GM12878 (cell line): ENCODE results near the gene PRTN3. TPM values are rescaled to one million over a fixed set of nuclear protein-coding genes. Genes with fewer than 3 reads are reported as not detected.

Experiments
- ATAC-seq: fragments of 200-7000 bp; cut with Tn5 transposase; 3 replicates; pipeline ENCODE4 v1.9.1; 2020; ENCODE audit warnings: mild to moderate bottlenecking, moderate library complexity
- BruUV-seq: library from RNA; stranded (reverse); fragments of 400-500 nt; replicated peaks from 2 replicates; lab custom pipeline; 2021; lab: Mats Ljungman, UMichigan
- CTCF ChIA-PET: fragments of 300-600 bp; sonication (Branson Sonifier 250); formaldehyde crosslinking; extraction: SDS; loops from one replicate; lab custom pipeline; 2021; ENCODE audit warnings: inconsistent platforms; lab: Yijun Ruan, JAX
- POLR2A ChIA-PET: fragments of 350-600 bp; formaldehyde crosslinking; extraction: SDS; loops from one replicate; lab custom pipeline; 2021; ENCODE audit warnings: inconsistent platforms; lab: Charles Lee
- RAD21 ChIA-PET: fragments of 300-600 bp; sonication (Branson Sonifier 250); formaldehyde crosslinking; loops from one replicate; lab custom pipeline; 2023; ENCODE audit warnings: antibody characterized with exemption; ENCODE audit not compliant: unreplicated experiment; lab: Charles Lee
- SMC1A ChIA-PET: fragments of 300-600 bp; sonication (Branson Sonifier 250); formaldehyde crosslinking; loops from one replicate; lab custom pipeline; 2023; ENCODE audit not compliant: unreplicated experiment, uncharacterized antibody; lab: Charles Lee
- DNase-seq: peaks from one replicate; pipeline ENCODE4 v3.0.0-alpha.2; 2011; ENCODE audit warnings: low read depth, low spot score
- FAIRE-seq: peaks from 3 replicates; lab custom pipeline; 2011; peaks lifted over from hg19 to GRCh38; lab: Jason Lieb, UNC
- H2AFZ ChIP-seq: 2 replicates; pipeline ENCODE4 v1.6.0; 2011; ENCODE audit warnings: low read depth, low read length, control low read depth; ENCODE audit not compliant: control insufficient read depth
- H3K27ac ChIP-seq: 2 replicates; pipeline ENCODE4 v1.5.1; 2011; ENCODE audit warnings: control low read depth; ENCODE audit not compliant: control insufficient read depth, insufficient read depth
- H3K27me3 ChIP-seq, 2 experiments: replicated peaks in 1 of 2; 2 replicates each; pipeline versions ENCODE4 v1.6.0 to v1.6.1; 2011; ENCODE audit warnings: low read length in 1 of 2; ENCODE audit not compliant: control insufficient read depth in 2 of 2, insufficient read depth in 2 of 2
- H3K36me3 ChIP-seq, 2 experiments: 2 replicates each; pipeline ENCODE4 v1.5.1; 2011; ENCODE audit warnings: low read length in 1 of 2; ENCODE audit not compliant: control insufficient read depth in 2 of 2, insufficient read depth in 2 of 2
- H3K4me1 ChIP-seq: 2 replicates; pipeline ENCODE4 v1.6.1; 2011; ENCODE audit warnings: mild to moderate bottlenecking, low read length, moderate library complexity, mixed read lengths; ENCODE audit not compliant: control insufficient read depth, insufficient read depth
- H3K4me2 ChIP-seq: 2 replicates; pipeline ENCODE4 v1.6.0; 2011; ENCODE audit warnings: control low read depth; ENCODE audit not compliant: control insufficient read depth, insufficient read depth
- H3K4me3 ChIP-seq: fragments of 200-600 bp; sonication (generic); 2 replicates; pipeline ENCODE4 v1.5.1; 2016
- H3K79me2 ChIP-seq: 2 replicates; pipeline ENCODE4 v1.6.0; 2011; ENCODE audit warnings: low read length; ENCODE audit not compliant: control insufficient read depth, insufficient read depth
- H3K9ac ChIP-seq: 2 replicates; pipeline ENCODE4 v1.8.0; 2011; ENCODE audit warnings: low read length, control low read depth, mixed read lengths; ENCODE audit not compliant: control insufficient read depth, insufficient read depth
- H3K9me3 ChIP-seq: replicated peaks from 3 replicates; pipeline ENCODE4 v1.5.1; 2011; ENCODE audit warnings: mild to moderate bottlenecking, low read length; ENCODE audit not compliant: control insufficient read depth, insufficient read depth
- H4K20me1 ChIP-seq: 2 replicates; pipeline ENCODE4 v1.6.0; 2011; ENCODE audit not compliant: control insufficient read depth, insufficient read depth
- BACH1 ChIP-seq: fragments of 450-650 bp; IDR thresholded peaks from 2 replicates; pipeline ENCODE4 v1.6.1; 2017; ENCODE audit warnings: mild to moderate bottlenecking, borderline replicate concordance
- BCL3 ChIP-seq: IDR thresholded peaks from 2 replicates; pipeline ENCODE4 v1.6.1; 2011; ENCODE audit warnings: borderline replicate concordance, low read depth, mild to moderate bottlenecking, moderate library complexity, low read length; ENCODE audit not compliant: insufficient read depth, poor library complexity, severe bottlenecking
- BCLAF1 ChIP-seq: fragments of 450-650 bp; IDR thresholded peaks from 2 replicates; pipeline ENCODE4 v1.6.1; 2017; ENCODE audit warnings: antibody characterized with exemption, mild to moderate bottlenecking, moderate library complexity
- BMI1 ChIP-seq: fragments of 450-650 bp; IDR thresholded peaks from 2 replicates; pipeline ENCODE4 v1.6.1; 2016; ENCODE audit warnings: mild to moderate bottlenecking, moderate library complexity, borderline replicate concordance
- CREB1 ChIP-seq: IDR thresholded peaks from 2 replicates; pipeline ENCODE4 v1.6.1; 2012; ENCODE audit warnings: low read depth, mild to moderate bottlenecking, inconsistent platforms
- E4F1 ChIP-seq: fragments of 450-650 bp; IDR thresholded peaks from 2 replicates; pipeline ENCODE4 v1.6.1; 2018; ENCODE audit warnings: borderline replicate concordance, mild to moderate bottlenecking; ENCODE audit not compliant: partially characterized antibody
- HDGF ChIP-seq: fragments of 450-650 bp; IDR thresholded peaks from 2 replicates; pipeline ENCODE4 v1.6.1; 2016; ENCODE audit warnings: antibody characterized with exemption
- IKZF2 ChIP-seq, 2 experiments: fragments of 450-650 bp; IDR thresholded peaks; 2 replicates each; pipeline ENCODE4 v1.6.1; 2017; ENCODE audit warnings: mild to moderate bottlenecking in 2 of 2, moderate library complexity in 2 of 2
- IRF4 ChIP-seq: IDR thresholded peaks from 2 replicates; pipeline ENCODE4 v1.6.1; 2011; ENCODE audit warnings: low read depth, low read length
- MEF2B ChIP-seq: fragments of 450-650 bp; IDR thresholded peaks from 2 replicates; pipeline ENCODE4 v1.6.1; 2018; ENCODE audit warnings: mild to moderate bottlenecking, moderate library complexity; ENCODE audit not compliant: partially characterized antibody, poor library complexity, severe bottlenecking
- MLLT1 ChIP-seq: fragments of 450-650 bp; IDR thresholded peaks from 2 replicates; pipeline ENCODE4 v1.6.1; 2016; ENCODE audit warnings: mild to moderate bottlenecking
- SMC3 ChIP-seq: IDR thresholded peaks from 2 replicates; pipeline ENCODE4 v1.6.1; 2011; ENCODE audit warnings: low read length, improper control_type of control experiment, borderline replicate concordance
- ZNF622 ChIP-seq: fragments of 450-650 bp; IDR thresholded peaks from 2 replicates; pipeline ENCODE4 v1.6.1; 2017; ENCODE audit warnings: mild to moderate bottlenecking, inconsistent platforms
- ZZZ3 ChIP-seq: IDR thresholded peaks from 2 replicates; pipeline ENCODE4 v1.6.1; 2011; ENCODE audit warnings: low read depth; ENCODE audit not compliant: control insufficient read depth, insufficient read length
- WGBS: methylation state at CpG from one replicate; pipeline ENCODE4 v1.1.6; 2016; ENCODE audit warnings: low lambda C conversion rate; ENCODE audit not compliant: insufficient replicate concordance, insufficient coverage; ENCODE audit errors: missing lambda C conversion rate; 5-methylcytosine and 5-hydroxymethylcytosine counted together
- in situ Hi-C: fragments of 300-500 bp; cut with MboI; formaldehyde crosslinking; loops from 9 replicates; pipeline ENCODE4 v1.14.3; 2018; ENCODE audit warnings: mixed read lengths
- intact Hi-C: fragments of 100-400 bp; cut with micrococcal nuclease; formaldehyde crosslinking; loops from one replicate; pipeline ENCODE4 v1.14.2; 2022; ENCODE audit not compliant: unreplicated experiment
- polyA plus RNA-seq, 11 experiments: library from polyadenylated mRNA; depleted of rRNA in 4 of 11; unstranded in 6 of 11; stranded (reverse) in 5 of 11; fragments of >200 nt; fragmentation: Nextera tagmentation in 4 of 11; fragmentation: Illumina TruSeq in 1 of 11; extraction: Ambion mirVana in 4 of 11; extraction: Trizol in 1 of 11; gene quantifications; 1 replicate in 1 of 11; 2 replicates in 10 of 11; pipeline versions ENCODE4 v1.2.1 to v1.2.3, GENCODE V29; 2011 to 2016; ENCODE audit warnings: inconsistent platforms in 2 of 11, missing spikeins in 2 of 11, low read depth in 1 of 11
- total RNA-seq, 4 experiments: library from RNA; depleted of rRNA in 3 of 4; stranded (reverse); fragments of >200 nt in 3 of 4; fragmentation: Illumina TruSeq in 1 of 4; extraction: Trizol in 1 of 4; gene quantifications; 2 replicates each; pipeline versions ENCODE4 v1.2.1 to v1.2.3, GENCODE V29; 2013 to 2021

The PRTN3 gene
- total and polyA plus RNA-seq, 10 of the 15 experiments (the other 5 are each of a cell fraction or from before 2014, with no cell fraction given) = 0.08 TPM; not detected in 9

GRCh38 chr19:873561-874041, 32.8 kb downstream of the PRTN3 start:
- no peak for TF ChIP-seq MEF2B
- no peak for TF ChIP-seq IKZF2 (IDR thresholded peaks at IDR 0.05)
- TF ChIP-seq ZNF622 = no peak
- no peak for TF ChIP-seq BCL3
- TF ChIP-seq BACH1 = no peak
- TF ChIP-seq MLLT1 = no peak
- TF ChIP-seq CREB1 = no peak
- TF ChIP-seq ZZZ3 = no peak
- no peak for TF ChIP-seq E4F1
- TF ChIP-seq HDGF = no peak
- no peak for TF ChIP-seq IRF4
- no peak for TF ChIP-seq SMC3
- no peak for TF ChIP-seq BMI1
- TF ChIP-seq BCLAF1 = no peak
- DNase-seq = no peak
- Histone ChIP-seq H3K9ac (no peak overlapping the region), H3K79me2 (no peaks in the 10 kb centered on the region), H2AFZ (no peak overlapping the region), H3K36me3 (no peaks in the 10 kb centered on the region; a peak in 2 of 4 replicates), H3K27ac (no peak overlapping the region), H3K9me3 (no peaks in the 10 kb centered on the region), H4K20me1 (no peaks in the 10 kb centered on the region), H3K27me3 (no peaks in the 10 kb centered on the region), H3K4me2 (no peak overlapping the region), H3K4me1 (no peaks in the 10 kb centered on the region), H3K4me3 (no peak overlapping the region)
- 91% methylated on average over 22 of the region's 22 CpGs for WGBS
- FAIRE-seq = no peak
- no peak for ATAC-seq
- CTCF ChIA-PET = no interaction called here
- POLR2A ChIA-PET = no interaction called here
- SMC1A ChIA-PET = interaction anchor here (0.7 kb wide), 1 partner anchor 17 kb away, joined by 4 read pairs; no protein-coding TSS in a partner anchor
- intact Hi-C loops = no loop called here
- in situ Hi-C loops = no loop called here
- no TSS peak for BruUV-seq
- RAD21 ChIA-PET = no interaction called here
